Breast epithelium (tissue), 3 donors: ENCODE data around the gene STAM2.

Experiments
- CTCF ChIP-seq, 3 donors: fragments of 450-650 bp; IDR thresholded peaks; one replicate each; pipeline ENCODE4 v1.5.1; 2016 to 2017; ENCODE audit warnings: antibody characterized with exemption in 3 of 3, mild to moderate bottlenecking in 3 of 3, moderate library complexity in 3 of 3
- POLR2AphosphoS5 ChIP-seq, 3 donors: sonication (generic); formaldehyde crosslinking; IDR thresholded peaks; one replicate each; pipeline ENCODE4 v1.6.1; 2017; ENCODE audit warnings: antibody characterized with exemption in 3 of 3

- no peak for TF ChIP-seq CTCF (IDR thresholded peaks at IDR 0.05)
- no peak for TF ChIP-seq POLR2AphosphoS5 (IDR thresholded peaks at IDR 0.05)
These were observed 59.6 kb downstream of the STAM2 start for GRCh38 chr2:152115952-152116351.
